GM19328 (cell line): ENCODE results near the gene ZBTB16.

ENCODE experiments used
- ATAC-seq: cut with Tn5 transposase; IDR thresholded peaks from one replicate; pipeline ENCODE4 v1.9.1; 2021; ENCODE audit warnings: mild to moderate bottlenecking, moderate library complexity; ENCODE audit not compliant: unreplicated experiment

ZBTB16 gene

GRCh38 chr11:114230031-114230704 is 170.7 kb downstream of the ZBTB16 start:
- ATAC-seq, result no peak

DNA sequence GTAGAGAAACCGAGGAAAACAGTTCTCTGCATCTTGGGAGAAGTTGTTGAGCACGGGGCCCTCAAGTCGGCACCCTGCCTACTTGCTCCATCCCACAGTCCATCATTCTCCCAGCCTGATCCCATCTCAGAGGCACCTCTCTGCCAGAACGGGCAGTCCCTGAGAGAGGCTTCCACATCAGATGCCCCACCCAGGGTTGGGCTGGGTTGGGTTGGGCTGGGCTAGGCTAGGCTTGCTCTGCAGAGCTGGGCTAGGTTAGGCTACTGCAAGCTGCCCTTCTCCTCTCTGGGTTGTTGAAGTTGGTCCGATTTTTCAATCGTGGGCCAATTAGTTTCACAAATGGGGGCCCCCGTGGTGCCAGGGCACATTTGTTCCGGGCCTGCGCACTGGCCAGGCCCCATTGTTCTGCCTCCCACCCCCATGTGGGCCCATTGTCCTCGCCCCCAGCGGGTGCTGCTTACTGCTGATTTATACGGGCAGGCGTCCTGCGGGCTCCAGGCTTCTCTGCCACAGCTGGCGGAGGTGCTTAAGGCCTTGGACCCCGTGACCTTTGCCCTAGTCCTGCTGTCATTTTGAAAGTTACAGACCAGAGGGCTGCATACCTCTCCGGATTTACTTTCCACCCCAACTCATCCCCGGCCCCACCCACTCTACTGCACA is 173.0 kb downstream of the ZBTB16 start:
- ATAC-seq, result no peak

GRCh38 chr11:114233755-114234154 is 174.2 kb downstream of the ZBTB16 start:
- no peak for ATAC-seq

- no peak for ATAC-seq
These were observed 177.3 kb downstream of the ZBTB16 start for GRCh38 chr11:114236829-114237228.

- no peak for ATAC-seq
These were observed 178.1 kb downstream of the ZBTB16 start for GRCh38 chr11:114237321-114238280.

GRCh38 chr11:114239753-114240161 is 180.2 kb downstream of the ZBTB16 start:
- ATAC-seq, result no peak

DNA sequence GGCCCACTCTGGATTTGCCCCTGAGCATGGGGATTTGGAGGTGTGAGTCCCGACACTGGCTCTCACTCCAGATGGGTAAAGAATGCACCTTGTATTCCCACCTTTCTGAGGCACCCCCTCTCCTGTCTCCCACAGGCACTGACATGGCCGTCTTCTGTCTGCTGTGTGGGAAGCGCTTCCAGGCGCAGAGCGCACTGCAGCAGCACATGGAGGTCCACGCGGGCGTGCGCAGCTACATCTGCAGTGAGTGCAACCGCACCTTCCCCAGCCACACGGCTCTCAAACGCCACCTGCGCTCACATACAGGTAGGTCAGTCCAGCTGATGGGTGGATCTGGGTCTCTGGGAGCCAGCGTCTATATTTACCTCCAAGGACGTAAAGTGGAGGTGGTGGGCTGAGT is 182.5 kb downstream of the ZBTB16 start:
- no peak for ATAC-seq

DNA sequence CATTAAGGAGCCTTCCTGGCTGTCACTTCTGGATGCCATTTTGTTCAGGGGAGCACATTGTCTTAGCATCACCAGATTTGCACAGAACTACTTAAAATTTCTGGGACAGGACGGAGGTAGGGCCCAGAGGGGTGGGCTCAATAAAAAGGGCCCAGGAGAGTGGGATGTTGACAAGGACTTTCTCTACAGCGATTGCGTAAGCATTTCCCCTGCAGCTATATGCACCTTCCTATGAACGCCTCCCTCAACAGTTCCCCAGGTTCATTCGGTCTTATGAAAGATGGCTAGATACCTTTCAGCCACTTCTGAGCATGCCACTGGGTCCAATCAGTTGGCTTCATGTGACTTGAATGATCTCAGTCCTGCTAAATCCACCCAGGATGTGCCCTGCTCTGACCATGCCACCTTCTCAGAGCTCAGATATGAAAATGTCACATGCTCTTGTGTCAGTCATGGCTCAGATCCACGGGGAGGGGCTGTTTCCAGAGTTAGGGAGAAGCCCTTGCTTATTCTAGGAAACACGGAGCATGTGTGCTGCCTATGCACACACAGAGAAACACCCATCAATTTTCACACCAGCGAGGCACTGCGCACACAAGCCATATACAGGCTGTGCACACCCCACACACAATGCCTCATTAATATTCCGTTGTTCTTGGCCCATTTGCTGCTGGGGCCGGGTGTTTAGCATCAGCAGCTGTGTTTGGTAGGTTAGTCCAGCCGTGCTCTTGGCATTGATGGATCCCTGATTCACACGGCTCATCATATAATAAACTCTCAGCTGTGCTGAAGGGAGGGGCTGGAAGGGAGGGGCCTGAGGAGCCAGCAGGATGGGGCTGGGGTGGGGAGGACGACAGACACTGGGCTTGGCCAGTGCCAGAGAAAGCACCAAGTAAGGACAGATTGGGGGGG is 184.2 kb downstream of the ZBTB16 start:
- no peak for ATAC-seq

DNA sequence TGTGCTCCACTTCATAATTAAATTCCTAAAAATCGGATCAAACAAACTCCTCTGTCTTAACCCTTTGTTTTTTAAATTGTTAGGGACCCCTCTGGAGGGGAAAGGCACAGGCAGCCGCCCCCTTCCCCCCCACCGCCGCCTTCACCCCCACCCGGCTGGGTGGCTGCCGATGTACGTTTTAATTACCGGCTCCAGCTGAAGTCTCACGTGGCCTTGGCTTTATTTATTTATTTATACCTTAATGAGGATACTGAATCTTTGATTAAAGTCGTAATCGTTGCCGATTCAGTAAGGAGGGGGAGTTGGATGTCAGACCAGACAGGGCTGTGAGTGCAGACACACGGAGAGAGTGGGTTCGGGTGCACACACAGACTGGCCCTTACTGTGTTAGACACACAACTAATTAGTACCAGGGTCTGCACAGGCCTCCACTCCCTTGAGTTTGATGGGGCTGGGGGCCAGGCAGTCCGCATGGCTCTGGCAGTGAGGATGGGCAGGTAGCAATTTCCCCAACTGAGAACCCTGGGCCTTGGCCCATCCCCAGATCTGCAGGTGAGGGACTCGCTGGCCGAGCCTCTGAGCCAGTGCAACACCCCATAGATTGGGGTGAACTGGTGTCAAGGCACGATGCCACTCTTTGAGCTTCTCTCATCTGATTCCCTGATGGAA is 185.3 kb downstream of the ZBTB16 start:
- ATAC-seq, result no peak

DNA sequence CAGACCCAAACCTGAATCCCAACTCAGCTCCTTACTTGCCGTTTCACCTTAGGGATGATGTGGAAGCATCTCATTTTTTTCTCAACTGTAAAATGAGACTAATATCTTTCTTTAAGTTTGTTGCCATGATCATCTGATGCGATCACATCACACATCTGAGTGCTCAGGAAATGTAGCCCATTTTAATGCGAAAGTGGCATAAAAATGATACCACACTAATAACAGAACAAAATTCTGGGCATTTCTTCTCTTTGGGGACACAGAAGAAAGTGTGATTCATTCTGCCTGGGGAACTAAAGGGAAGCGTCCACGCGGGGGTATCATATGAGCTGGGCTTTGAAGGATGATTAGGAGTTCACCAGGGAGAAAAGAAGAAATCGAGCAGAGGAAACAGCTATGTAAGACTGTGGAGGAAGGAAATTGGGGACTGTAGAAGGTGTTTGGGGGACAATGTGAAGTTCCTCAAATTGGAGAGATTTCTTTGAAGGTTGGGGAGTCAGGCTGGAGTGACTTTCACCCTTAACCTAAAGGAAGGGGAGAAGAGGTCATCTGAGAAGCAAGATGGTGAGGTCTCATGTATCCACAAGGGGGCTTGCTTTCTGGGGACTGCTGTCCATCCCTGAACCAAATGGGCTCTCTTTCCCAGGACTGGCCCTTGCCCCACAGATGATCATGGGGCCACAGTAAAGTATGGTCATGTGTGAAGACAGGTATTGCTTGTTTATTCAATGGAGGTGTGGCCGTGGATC is 187.0 kb downstream of the ZBTB16 start:
- no peak for ATAC-seq

DNA sequence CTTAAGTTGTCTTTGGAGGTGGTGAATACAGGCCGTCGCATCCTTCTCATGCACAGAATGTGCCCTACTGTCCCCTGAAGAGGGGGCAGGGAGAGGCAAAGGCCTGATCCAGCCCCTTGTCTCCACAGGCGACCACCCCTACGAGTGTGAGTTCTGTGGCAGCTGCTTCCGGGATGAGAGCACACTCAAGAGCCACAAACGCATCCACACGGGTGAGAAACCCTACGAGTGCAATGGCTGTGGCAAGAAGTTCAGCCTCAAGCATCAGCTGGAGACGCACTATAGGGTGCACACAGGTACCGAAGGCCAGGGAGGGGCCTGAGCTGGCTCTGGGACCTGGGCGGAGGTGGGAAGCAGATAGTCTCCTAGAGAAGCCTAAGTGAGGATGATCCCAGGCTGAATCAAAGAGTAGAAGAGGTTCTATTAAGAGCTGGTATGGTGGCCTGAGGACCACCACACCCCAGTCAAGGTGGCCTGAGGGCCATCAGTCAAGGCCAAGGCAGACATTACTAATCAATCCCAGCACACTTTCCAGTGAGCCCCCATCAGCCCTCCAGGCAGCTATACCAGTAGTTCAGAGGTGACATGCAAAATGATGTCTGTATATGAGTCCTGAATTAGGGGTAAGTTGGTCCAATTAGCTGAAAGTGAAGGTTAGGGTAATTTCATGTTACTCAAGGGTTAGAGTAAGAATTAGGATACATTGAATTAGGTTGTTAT is 187.7 kb downstream of the ZBTB16 start:
- no peak for ATAC-seq

DNA sequence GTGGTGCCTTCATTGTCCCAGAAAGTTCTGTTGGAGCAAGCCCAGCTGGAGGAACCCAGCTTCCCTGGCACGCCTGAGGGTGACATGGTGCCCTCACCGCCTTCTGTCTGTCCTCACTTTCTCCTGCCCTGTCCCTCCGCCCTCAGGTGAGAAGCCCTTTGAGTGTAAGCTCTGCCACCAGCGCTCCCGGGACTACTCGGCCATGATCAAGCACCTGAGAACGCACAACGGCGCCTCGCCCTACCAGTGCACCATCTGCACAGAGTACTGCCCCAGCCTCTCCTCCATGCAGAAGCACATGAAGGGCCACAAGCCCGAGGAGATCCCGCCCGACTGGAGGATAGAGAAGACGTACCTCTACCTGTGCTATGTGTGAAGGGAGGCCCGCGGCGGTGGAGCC is 190.7 kb downstream of the ZBTB16 start:
- no peak for ATAC-seq

DNA sequence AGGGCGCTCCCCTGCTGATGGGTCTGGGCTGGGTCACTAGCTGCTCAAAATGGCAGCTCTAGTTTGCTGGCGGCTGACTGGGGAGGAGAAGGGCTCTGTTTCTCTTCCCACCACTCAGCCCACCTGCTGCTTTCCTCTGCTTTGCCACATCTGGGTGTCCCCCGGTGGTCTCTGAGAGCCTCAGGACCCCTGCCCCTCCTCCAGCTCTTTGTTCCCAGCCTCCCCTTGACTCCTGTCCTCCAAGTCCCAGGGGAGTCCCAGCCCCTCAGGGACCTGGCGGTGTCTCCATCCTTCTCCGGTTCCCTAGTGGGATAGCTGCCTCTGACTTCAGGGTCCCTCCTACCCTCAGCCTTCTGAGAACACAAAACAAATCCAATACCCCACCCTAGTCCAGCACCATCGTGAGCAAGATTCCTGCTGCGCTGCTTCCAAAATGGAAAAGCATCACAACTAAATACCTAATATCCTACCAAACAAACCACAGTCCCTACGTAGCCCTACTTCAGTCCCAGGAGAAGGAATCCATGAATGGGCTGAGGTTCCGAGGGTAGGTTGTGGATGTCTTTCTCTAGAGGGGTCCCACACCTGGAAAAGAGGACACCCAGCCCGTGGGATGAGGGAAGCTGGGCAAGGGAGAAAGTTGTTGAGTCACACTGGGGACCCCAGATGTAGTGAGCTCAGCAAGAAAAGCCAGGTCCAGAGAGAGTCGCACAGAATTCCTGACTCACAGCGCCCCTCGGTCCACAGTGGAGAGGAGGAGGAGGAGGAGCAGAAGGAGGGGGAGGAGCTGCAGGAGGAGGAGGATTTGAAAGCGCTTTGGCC is 191.7 kb downstream of the ZBTB16 start:
- ATAC-seq, result no peak

DNA sequence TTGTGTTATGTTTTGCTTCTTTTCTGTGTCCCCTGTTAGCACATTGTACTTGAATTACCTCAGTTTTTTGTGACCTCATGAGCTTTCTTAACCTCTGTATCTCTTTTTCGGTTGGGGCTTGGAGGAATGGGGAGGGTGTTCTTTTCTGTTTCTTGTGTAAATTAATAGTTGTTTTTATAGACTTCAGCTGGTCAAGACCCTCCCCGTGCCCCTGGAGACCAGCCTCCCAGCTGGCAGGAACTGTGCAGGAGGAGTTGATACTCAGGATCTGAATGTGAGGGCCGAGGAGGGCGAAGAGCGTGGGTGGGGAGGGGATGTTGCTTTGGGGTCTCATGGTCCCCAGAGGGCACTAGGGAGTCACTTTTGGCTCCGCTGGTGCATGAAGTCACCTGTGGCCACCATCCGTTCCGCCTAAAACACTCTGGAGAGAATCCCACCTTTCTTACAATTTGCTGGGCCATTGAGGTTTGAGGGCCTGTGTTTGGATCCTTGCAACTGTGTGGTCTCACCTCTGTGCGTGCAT is 192.4 kb downstream of the ZBTB16 start:
- no peak for ATAC-seq

- no peak for ATAC-seq
These were observed 193.3 kb downstream of the ZBTB16 start for GRCh38 chr11:114252767-114253166.

GRCh38 chr11:114253771-114254170 is 194.3 kb downstream of the ZBTB16 start:
- no peak for ATAC-seq

DNA sequence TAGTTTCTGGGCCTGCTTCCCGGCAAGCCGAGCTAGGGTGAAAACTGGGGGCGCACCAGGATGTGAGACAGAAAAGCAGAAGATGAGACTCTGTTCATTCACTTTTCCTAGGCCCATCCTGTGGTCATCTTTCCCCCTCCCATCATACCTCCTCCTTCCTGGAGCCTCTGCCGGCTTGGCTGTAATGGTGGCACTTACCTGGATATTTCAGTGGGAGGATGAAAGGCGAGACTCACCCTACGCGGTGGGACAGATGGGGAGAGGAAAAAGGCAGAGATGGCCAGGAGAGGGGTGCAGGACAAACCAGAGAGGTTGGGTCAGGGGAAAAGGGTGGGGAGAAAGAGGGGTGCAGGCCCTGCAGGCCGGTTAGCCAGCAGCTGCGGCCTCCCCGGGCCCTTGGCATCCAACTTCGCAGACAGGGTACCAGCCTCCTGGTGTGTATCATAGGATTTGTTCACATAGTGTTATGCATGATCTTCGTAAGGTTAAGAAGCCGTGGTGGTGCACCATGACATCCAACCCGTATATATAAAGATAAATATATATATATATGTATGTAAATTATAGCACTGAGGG is 195.1 kb downstream of the ZBTB16 start:
- no peak for ATAC-seq
